Right lobe of liver (tissue), 6 donors: Measurements from ENCODE around the gene SENP8. TPM values are rescaled to one million over a fixed set of nuclear protein-coding genes. Genes with fewer than 3 reads are reported as not detected.

Source experiments
- ATAC-seq, 4 donors: fragments of 200-7000 bp; cut with Tn5 transposase; one replicate each; pipeline ENCODE4 v1.9.1; 2020; ENCODE audit warnings: mild to moderate bottlenecking in 4 of 4, moderate library complexity in 4 of 4
- DNase-seq, 3 donors: peaks; one replicate each; pipeline ENCODE4 v3.0.0-alpha.2; 2020
- H3K27ac ChIP-seq, 3 donors: fragments of 200-600 bp; one replicate each; pipeline ENCODE4 v1.8.0; 2022
- H3K27me3 ChIP-seq, 2 donors: fragments of 200-600 bp; one replicate each; pipeline ENCODE4 v1.8.0; 2022
- H3K36me3 ChIP-seq, 4 donors: fragments of 200-600 bp; sonication (generic) in 1 of 4; one replicate each; pipeline versions ENCODE4 v1.5.1 to v1.8.0; 2017 to 2022; ENCODE audit warnings: control low read depth in 1 of 4
- H3K4me1 ChIP-seq, 4 donors: fragments of 200-600 bp; sonication (generic) in 1 of 4; one replicate each; pipeline versions ENCODE4 v1.5.1 to v1.8.0; 2017 to 2022; ENCODE audit warnings: control low read depth in 1 of 4
- H3K4me3 ChIP-seq, 3 donors: fragments of 200-600 bp; one replicate each; pipeline ENCODE4 v1.8.0; 2022
- H3K9me3 ChIP-seq, 4 donors: fragments of 200-600 bp; sonication (generic) in 1 of 4; one replicate each; pipeline versions ENCODE4 v1.5.1 to v1.8.0; 2017 to 2022; ENCODE audit warnings: control low read depth in 1 of 4
- POLR2A ChIP-seq: fragments of 450-650 bp; IDR thresholded peaks from one replicate; pipeline ENCODE4 v1.6.1; 2017; ENCODE audit warnings: antibody characterized with exemption, mild to moderate bottlenecking
- WGBS: methylation state at CpG from one replicate; pipeline ENCODE4 v1.1.6; 2018; ENCODE audit warnings: low coverage, low lambda C conversion rate; ENCODE audit not compliant: insufficient coverage; ENCODE audit errors: missing lambda C conversion rate; 5-methylcytosine and 5-hydroxymethylcytosine counted together
- intact Hi-C, 2 donors: fragments of 100-400 bp; cut with DNase I; formaldehyde crosslinking; loops; one replicate each; pipeline versions ENCODE4 v1.11.2 to v1.14.1; 2022
- total RNA-seq, 6 experiments: library from RNA; depleted of rRNA in 2 of 6; stranded (reverse); fragments of >200 nt in 2 of 6; fragmentation: NEBNext Ultra II Directional in 3 of 6; extraction: Animal tissue kit (Norgen Biotek cat#: 25700) in 3 of 6; gene quantifications; one replicate each; pipeline versions ENCODE4 v1.1.0 to v1.2.4, GENCODE V29; 2016 to 2023
- TF ChIP-seq, protein P1 (sequence below), 4 donors: fragments of 200-600 bp in 3 of 4; fragments of 450-650 bp in 1 of 4; IDR thresholded peaks; one replicate each; pipeline versions ENCODE4 v1.5.1 to v1.8.0; 2016 to 2022; ENCODE audit warnings: antibody characterized with exemption in 4 of 4, mild to moderate bottlenecking in 2 of 4
- donor health status: DM: no; HTN: yes; CAD: no.
- donor health status: DM: no; HTN: no; CAD: no.
- donor health status: DM: no; HTN: no; CAD: no.
- donor health status: DM: no; HTN: yes; CAD: no.
- donor health status: DM: no; HTN: yes; CAD: no.

SENP8 gene
- total RNA-seq, 6 experiments from 2014 or later, result 0.61 to 2.6 (median 1.0) TPM

DNA sequence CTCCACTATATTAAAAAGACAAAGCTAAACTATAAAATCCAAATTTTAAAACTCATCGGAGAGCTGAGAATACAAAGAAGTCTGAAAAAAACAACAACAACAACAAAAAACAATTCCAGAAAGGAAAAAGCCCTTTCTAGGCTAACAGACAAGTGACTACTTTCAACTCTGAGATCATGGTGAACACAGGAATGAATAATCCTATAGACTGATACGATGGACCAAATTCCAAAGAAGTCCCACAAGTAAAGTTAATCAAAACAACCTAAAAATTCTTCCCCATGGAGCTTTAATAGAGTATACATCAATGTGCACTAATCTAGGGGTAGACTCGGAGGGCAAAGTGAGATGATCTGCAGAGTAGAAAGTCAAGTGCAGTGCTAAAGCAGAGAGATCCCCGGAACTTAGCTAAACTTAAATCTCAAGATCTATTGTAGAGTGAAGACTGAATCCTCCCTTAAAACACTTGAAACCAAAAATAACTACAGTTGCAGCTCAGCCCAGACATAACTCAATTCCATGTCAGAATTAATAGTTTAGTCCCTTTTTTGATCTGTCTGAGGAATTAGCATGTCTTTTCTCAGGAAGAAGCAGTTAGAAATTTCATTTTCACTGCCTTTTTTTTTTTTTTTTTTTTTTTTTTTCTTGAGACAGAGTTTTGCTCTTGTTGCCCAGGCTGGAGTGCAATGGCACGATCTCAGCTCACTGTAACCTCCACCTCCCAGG lies 43.7 kb upstream of the SENP8 start:
- ATAC-seq (no peak), DNase-seq (no peak)
- Histone ChIP-seq H3K4me1 (no peaks in the 10 kb centered on the region), H3K36me3 (no peaks in the 10 kb centered on the region), H3K27me3 (no peaks in the 10 kb centered on the region), H3K4me3 (no peak overlapping the region), H3K9me3 (no peaks in the 10 kb centered on the region), H3K27ac (no peak overlapping the region)
- intact Hi-C loops, result no loop called here
- 86% methylated on average over 5 of the region's 5 CpGs for WGBS
- TF ChIP-seq, protein P1, sequence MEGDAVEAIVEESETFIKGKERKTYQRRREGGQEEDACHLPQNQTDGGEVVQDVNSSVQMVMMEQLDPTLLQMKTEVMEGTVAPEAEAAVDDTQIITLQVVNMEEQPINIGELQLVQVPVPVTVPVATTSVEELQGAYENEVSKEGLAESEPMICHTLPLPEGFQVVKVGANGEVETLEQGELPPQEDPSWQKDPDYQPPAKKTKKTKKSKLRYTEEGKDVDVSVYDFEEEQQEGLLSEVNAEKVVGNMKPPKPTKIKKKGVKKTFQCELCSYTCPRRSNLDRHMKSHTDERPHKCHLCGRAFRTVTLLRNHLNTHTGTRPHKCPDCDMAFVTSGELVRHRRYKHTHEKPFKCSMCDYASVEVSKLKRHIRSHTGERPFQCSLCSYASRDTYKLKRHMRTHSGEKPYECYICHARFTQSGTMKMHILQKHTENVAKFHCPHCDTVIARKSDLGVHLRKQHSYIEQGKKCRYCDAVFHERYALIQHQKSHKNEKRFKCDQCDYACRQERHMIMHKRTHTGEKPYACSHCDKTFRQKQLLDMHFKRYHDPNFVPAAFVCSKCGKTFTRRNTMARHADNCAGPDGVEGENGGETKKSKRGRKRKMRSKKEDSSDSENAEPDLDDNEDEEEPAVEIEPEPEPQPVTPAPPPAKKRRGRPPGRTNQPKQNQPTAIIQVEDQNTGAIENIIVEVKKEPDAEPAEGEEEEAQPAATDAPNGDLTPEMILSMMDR (IDR thresholded peaks at IDR 0.05), result no peak
- TF ChIP-seq POLR2A, result no peak

DNA sequence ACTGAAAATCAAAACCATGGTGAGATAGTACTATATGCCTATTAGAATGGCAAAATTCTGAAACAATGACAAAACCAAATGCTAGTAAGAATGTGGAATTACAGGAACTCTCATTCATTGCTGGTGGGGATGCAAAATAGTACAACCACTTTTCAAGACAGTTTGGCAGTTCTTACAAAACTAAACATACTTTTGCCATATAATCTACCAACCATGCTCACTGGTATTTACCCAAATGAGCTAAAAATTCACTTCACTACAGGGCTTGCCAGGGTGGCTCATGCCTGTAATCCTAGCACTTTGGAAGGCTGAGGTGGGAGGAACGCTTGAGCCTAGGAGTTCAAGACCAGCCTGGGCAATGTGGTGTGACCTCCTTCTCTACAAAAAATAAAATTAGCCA lies 40.3 kb upstream of the SENP8 start:
- DNase-seq, result no peak
- no peaks in the 10 kb centered on the region for H3K27me3 ChIP-seq
- 100% methylated on average over 1 of the region's 1 CpG for WGBS
- no peaks in the 10 kb centered on the region for H3K9me3 ChIP-seq
- intact Hi-C loops, result no loop called here
- no peaks in the 10 kb centered on the region for H3K4me1 ChIP-seq
- TF ChIP-seq, protein P1 (IDR thresholded peaks at IDR 0.05), result no peak
- no peak for TF ChIP-seq POLR2A
- no peaks in the 10 kb centered on the region for H3K36me3 ChIP-seq
- no peak for ATAC-seq
- no peak overlapping the region for H3K27ac ChIP-seq
- no peak overlapping the region for H3K4me3 ChIP-seq

DNA sequence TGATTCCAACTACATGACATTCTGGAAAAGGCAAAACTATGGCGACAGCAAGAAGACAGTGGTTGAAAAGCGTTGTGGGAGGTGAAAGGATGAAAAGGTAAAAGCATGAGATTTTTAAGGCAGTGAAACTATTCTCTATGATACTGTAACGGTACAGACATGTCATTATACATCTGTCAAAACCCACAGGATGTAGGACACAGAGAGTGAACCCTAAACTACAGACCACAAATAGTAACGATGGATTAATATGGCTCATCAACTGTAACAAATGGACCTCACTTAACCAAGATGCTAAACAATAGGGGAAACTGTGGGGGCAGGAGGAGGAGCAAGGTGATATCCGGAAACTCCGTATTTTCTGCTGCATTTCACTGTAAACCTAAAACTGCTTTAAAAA lies 39.3 kb upstream of the SENP8 start:
- Histone ChIP-seq H3K27me3 (no peaks in the 10 kb centered on the region), H3K36me3 (no peaks in the 10 kb centered on the region), H3K4me3 (no peak overlapping the region), H3K27ac (no peak overlapping the region), H3K4me1 (no peaks in the 10 kb centered on the region), H3K9me3 (no peaks in the 10 kb centered on the region)
- intact Hi-C loops, result no loop called here
- 80% methylated on average over 6 of the region's 6 CpGs for WGBS
- DNase-seq (no peak), ATAC-seq (no peak)
- no peak for TF ChIP-seq POLR2A
- TF ChIP-seq, protein P1 (IDR thresholded peaks at IDR 0.05), result no peak

DNA sequence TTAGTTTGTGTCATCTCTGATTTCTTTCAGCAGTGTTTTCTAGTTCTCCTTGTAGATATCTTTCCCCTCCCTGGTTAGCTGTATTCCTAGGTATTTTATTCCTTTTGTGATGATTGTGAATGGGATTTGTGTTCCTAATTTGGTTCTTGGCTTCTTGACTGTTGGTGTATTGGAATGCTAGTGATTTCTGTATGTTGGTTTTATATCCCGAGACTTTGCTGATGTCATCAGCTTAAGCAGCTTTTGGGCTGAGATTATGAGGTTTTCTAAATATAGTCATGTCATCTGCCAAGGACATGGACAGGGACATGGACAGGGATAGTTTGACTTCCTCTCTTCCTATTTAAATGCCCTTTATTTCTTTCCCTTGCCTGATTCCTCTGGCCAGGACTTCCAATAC lies 36.0 kb upstream of the SENP8 start:
- ATAC-seq (no peak), DNase-seq (no peak)
- Histone ChIP-seq H3K4me1 (no peaks in the 10 kb centered on the region), H3K27me3 (no peaks in the 10 kb centered on the region), H3K27ac (no peak overlapping the region), H3K4me3 (no peak overlapping the region), H3K36me3 (no peaks in the 10 kb centered on the region), H3K9me3 (no peaks in the 10 kb centered on the region)
- 100% methylated on average over 1 of the region's 1 CpG for WGBS
- TF ChIP-seq, protein P1 (IDR thresholded peaks at IDR 0.05), result no peak
- TF ChIP-seq POLR2A, result no peak
- intact Hi-C loops, result no loop called here
